Fibroblast of villous mesenchyme (primary cell): ENCODE results near the gene ARHGEF16. TPM values are rescaled to one million over a fixed set of nuclear protein-coding genes. Genes with fewer than 3 reads are reported as not detected.

Source experiments
- DNase-seq: peaks from one replicate; pipeline ENCODE4 v3.0.0-alpha.2; 2010; ENCODE audit warnings: low read depth
- H3K4me3 ChIP-seq: 2 replicates; pipeline ENCODE4 v1.5.1; 2011; ENCODE audit warnings: low read depth, mild to moderate bottlenecking, low read length
- total RNA-seq: library from RNA; depleted of rRNA; stranded (reverse); fragments of >200 nt; gene quantifications from 2 replicates; pipeline ENCODE4 v1.2.3, GENCODE V29; 2012
- TF ChIP-seq, protein P1 (sequence below): IDR thresholded peaks from 2 replicates; pipeline ENCODE4 v1.5.1; 2012; ENCODE audit warnings: low read depth, mild to moderate bottlenecking, low read length; ENCODE audit not compliant: insufficient read depth

The ARHGEF16 gene
- total RNA-seq, 1 donor, result 0.86 TPM

- TF ChIP-seq, protein P1, sequence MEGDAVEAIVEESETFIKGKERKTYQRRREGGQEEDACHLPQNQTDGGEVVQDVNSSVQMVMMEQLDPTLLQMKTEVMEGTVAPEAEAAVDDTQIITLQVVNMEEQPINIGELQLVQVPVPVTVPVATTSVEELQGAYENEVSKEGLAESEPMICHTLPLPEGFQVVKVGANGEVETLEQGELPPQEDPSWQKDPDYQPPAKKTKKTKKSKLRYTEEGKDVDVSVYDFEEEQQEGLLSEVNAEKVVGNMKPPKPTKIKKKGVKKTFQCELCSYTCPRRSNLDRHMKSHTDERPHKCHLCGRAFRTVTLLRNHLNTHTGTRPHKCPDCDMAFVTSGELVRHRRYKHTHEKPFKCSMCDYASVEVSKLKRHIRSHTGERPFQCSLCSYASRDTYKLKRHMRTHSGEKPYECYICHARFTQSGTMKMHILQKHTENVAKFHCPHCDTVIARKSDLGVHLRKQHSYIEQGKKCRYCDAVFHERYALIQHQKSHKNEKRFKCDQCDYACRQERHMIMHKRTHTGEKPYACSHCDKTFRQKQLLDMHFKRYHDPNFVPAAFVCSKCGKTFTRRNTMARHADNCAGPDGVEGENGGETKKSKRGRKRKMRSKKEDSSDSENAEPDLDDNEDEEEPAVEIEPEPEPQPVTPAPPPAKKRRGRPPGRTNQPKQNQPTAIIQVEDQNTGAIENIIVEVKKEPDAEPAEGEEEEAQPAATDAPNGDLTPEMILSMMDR, result no peak
These were observed 67.6 kb downstream of the ARHGEF16 start for GRCh38 chr1:3522112-3522511.

DNA sequence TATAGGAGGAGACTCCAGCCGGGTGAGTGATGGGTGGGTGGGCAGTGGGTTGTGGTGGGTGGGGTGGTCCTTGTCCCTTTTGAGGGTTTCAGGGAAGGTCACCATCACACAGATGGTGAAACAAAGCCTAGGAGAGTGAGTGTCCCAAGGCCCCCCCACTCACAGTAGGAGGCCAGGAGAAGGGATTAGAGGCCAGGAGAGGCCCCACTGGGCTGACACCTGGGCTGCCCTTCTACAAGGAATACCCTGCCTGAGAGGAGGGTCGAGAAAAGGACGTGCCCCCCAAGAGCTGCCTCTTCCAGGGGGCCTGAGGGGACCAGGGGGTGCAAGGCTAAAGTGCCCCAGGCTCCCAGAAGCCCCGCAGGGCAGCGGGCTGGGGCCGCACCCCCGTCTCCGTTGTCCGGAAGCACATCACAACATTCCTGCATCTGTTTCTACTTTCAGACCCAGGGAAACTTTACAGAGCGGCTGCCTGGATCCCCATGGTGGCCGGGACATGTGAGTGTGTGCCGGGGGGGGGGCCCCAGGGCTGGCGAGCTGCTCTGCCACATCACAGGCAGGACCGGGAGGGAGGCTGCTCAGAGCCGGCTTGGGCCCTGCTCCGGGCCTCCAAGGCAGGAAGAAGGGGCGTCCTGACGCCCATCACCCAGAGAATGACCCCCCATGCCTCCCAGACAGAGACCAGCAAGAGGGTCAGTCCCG, 68.2 kb downstream of the ARHGEF16 start:
- TF ChIP-seq, protein P1, result no peak
- H3K4me3 ChIP-seq, result no peak overlapping the region
- DNase-seq, result no peak

More at GRCh38 chr1:3522112-3522511, 67.6 kb downstream of the ARHGEF16 start:
- no peak overlapping the region for H3K4me3 ChIP-seq
- DNase-seq, result no peak

GRCh38 chr1:3523980-3524379, 69.5 kb downstream of the ARHGEF16 start:
- DNase-seq, result no peak
- H3K4me3 ChIP-seq, result no peak overlapping the region
- TF ChIP-seq, protein P1, result no peak

DNA sequence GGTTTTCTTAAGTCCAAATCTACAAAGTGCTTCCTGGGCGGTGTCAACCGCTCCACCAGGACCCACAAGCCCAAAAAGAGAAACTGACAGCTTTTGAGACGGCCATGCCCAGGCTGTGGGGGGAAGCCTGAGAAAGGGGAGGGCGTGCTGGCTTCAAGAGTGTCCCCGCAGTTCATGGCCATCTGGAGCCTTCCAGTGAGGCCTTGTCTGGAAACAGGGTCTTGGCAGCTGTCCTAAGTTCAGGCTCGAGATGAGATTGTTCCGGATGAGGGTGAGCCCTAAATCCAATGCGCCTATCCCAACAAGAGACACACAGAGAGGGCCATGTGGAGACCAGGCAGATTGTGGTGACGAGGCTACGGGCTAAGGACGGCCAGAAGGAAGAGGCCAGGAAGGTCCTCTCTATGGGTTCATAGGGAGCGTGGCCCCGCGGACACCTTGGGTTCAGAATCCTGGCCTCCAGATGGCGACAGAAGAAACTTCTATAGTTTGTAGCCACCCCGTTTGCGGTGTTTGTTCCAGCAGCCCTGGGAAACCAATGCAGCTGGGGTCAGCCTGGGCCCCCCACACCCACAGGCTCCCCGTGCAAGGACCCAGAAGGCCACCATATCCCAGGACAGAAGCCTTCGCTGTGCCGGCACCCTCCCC, 70.2 kb downstream of the ARHGEF16 start:
- TF ChIP-seq, protein P1, result no peak
- DNase-seq, result no peak
- no peak overlapping the region for H3K4me3 ChIP-seq

DNA sequence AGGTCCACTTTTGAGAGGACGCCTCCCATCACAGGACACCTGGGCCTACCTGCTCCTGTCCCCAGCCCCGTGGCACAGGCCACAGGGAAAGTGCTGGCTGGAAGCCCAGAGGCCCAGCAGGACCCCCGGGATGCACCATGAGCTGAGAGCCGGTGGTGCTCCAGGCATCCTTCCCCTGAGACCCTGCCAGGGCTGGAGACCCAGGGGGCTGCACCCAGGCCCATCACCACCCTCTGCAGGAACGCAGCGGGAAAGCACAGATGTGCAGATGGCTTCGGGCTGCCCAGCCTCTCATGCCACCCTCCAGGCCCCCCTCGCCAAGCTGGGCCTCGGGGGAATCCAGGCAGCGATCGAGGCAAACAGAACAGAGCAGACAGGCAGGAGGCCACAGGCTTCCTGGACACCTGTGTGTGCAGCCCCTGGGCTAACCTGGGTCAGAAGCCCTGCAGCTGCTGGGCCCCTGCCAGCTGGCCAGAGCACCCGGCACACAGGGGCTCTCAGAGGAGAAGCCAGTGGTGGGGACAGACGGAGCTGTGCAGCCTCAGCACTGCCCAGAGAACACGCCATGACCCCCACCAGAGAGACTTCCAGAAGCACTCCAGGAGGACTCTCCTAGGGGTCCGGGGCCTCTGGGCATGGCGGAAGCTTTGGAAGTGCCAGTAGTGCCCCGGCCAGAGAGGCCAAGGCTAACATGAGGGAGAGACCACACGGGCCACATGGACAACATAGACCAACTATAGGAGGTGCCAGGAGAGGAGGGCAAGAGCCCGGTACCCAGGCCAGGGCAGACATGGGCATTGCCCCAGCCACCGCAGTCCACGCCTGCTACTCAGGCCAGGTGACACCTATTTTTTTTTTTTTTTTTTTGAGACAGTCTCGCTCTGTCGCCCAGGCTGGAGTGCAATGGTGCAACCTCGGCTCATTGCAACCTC, 71.4 kb downstream of the ARHGEF16 start:
- H3K4me3 ChIP-seq, result no peak overlapping the region
- no peak for DNase-seq
- TF ChIP-seq, protein P1, result no peak

DNA sequence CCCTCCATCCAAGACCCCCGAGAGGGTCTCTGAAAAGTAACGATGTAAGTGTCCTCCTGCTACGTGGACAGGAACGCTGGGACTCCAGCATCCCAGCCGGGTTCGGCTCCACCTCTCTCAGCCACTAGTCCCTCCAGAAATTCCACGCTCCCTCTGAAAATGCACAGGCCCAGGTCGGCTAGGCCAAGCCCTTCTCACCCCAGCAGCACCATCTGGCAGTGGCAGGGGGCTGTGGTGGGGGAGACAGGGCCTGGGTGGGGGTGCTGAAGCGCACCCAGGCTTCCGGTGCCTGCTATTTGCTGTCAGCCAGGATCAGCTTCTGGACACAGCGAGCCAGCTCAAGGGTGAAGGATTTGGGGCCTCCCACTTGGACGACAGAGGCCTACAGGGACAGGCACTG, 73.3 kb downstream of the ARHGEF16 start:
- no peak overlapping the region for H3K4me3 ChIP-seq
- TF ChIP-seq, protein P1, result no peak
- DNase-seq, result no peak
